GM19468 (cell line): ENCODE measurements around the gene MRAS.
"Not testable (repeated sequence)": the region's sequence is repeated elsewhere in the genome, so short reads cannot be mapped to it uniquely, and the experiment has no call there.

Experiments used
- ATAC-seq: cut with Tn5 transposase; IDR thresholded peaks from one replicate; pipeline ENCODE4 v1.9.1; 2021; ENCODE audit warnings: mild to moderate bottlenecking, moderate library complexity, moderate number of reproducible peaks; ENCODE audit not compliant: unreplicated experiment; ENCODE audit errors: extremely low read depth

The MRAS gene

GRCh38 chr3:138439646-138440045, 91.3 kb downstream of the MRAS start:
- no peak for ATAC-seq

- ATAC-seq = no peak
Measured at GRCh38 chr3:138440121-138440521, 91.7 kb downstream of the MRAS start.

- no peak for ATAC-seq
Measured at GRCh38 chr3:138440596-138440995, 92.2 kb downstream of the MRAS start.

GRCh38 chr3:138441256-138441655, 92.9 kb downstream of the MRAS start:
- ATAC-seq = no peak

- ATAC-seq = no peak
Measured at GRCh38 chr3:138441742-138442141, 93.4 kb downstream of the MRAS start.

- no peak for ATAC-seq
Measured at GRCh38 chr3:138442433-138442832, 94.1 kb downstream of the MRAS start.

- ATAC-seq = no peak
Measured at GRCh38 chr3:138443091-138443490, 94.7 kb downstream of the MRAS start.

- ATAC-seq = no peak
Measured at GRCh38 chr3:138443521-138444503, 95.4 kb downstream of the MRAS start.

- ATAC-seq = no peak
Measured at GRCh38 chr3:138445236-138445635, 96.9 kb downstream of the MRAS start.

- no peak for ATAC-seq
Measured at GRCh38 chr3:138445654-138446053, 97.3 kb downstream of the MRAS start.

- no peak for ATAC-seq
Measured at GRCh38 chr3:138448631-138449030, 100.3 kb downstream of the MRAS start.

GRCh38 chr3:138449490-138449889, 101.1 kb downstream of the MRAS start:
- ATAC-seq = no peak

- no peak for ATAC-seq
Measured at GRCh38 chr3:138450181-138450580, 101.8 kb downstream of the MRAS start.

GRCh38 chr3:138450704-138451424, 102.5 kb downstream of the MRAS start:
- ATAC-seq = no peak

- no peak for ATAC-seq
Measured at GRCh38 chr3:138451595-138452162, 103.3 kb downstream of the MRAS start.

GRCh38 chr3:138452436-138452835, 104.1 kb downstream of the MRAS start:
- ATAC-seq = no peak

- not testable (repeated sequence) for ATAC-seq
Measured at GRCh38 chr3:138453940-138454339, 105.6 kb downstream of the MRAS start.
